ENCODE results near the gene GZMM. TPM values are rescaled to one million over a fixed set of nuclear protein-coding genes. Genes with fewer than 3 reads are reported as not detected.

The GZMM gene
- total and polyA plus RNA-seq, 2 experiments from 2014 or later = not detected

DNA sequence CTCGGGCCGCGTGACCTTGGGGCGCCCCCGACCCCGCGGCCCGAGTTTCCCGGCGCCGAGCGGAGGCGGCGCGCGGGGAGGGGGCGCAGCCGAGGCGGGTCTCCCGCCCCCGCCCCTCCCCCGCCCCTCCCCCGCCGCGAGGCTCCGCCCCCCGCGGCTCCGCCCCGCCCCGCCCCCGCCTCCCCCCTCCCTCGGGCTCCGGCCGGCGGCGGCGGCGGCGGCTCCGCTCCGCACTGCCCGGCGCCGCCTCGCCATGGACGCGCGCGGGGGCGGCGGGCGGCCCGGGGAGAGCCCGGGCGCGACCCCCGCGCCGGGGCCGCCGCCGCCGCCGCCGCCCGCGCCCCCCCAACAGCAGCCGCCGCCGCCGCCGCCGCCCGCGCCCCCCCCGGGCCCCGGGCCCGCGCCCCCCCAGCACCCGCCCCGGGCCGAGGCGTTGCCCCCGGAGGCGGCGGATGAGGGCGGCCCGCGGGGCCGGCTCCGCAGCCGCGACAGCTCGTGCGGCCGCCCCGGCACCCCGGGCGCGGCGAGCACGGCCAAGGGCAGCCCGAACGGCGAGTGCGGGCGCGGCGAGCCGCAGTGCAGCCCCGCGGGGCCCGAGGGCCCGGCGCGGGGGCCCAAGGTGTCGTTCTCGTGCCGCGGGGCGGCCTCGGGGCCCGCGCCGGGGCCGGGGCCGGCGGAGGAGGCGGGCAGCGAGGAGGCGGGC lies 46.0 kb downstream of the GZMM start, which contains the start of gene HCN2:
Gene HCN2, plus strand, starts transcription at position 189 of the 703 bp plus-strand sequence. Its CDS starts 65 bp downstream, at position 254.
- Histone ChIP-seq H3K4me1 (ENCODE audit: insufficient read depth) (no peaks in the 10 kb centered on the region), H3K9me2 (replicated peaks; ENCODE audit: insufficient read depth) (no peaks in the 10 kb centered on the region), H3K9me3 (ENCODE audit: low read depth) (no peaks in the 10 kb centered on the region), H3K79me2 (no peaks in the 10 kb centered on the region), H3K4me3 (no peak within 1 kb of the TSS), H3K4me2 (peak within 1 kb of the TSS; percentile 77), H3K27me3 (peaks cover 38% of the 10 kb centered on the region), H3K27ac (no peak within 1 kb of the TSS), H2AFZ (no peak within 1 kb of the TSS), H4K20me1 (ENCODE audit: insufficient read depth, poor library complexity, severe bottlenecking) (no peaks in the 10 kb centered on the region), H3K36me3 (replicated peaks; ENCODE audit: insufficient read depth, low read depth) (no peaks in the 10 kb centered on the region)
- TF ChIP-seq EZH2 (IDR thresholded peaks at IDR 0.05; ENCODE audit: borderline replicate concordance) = no peak
- TF ChIP-seq, protein P1, sequence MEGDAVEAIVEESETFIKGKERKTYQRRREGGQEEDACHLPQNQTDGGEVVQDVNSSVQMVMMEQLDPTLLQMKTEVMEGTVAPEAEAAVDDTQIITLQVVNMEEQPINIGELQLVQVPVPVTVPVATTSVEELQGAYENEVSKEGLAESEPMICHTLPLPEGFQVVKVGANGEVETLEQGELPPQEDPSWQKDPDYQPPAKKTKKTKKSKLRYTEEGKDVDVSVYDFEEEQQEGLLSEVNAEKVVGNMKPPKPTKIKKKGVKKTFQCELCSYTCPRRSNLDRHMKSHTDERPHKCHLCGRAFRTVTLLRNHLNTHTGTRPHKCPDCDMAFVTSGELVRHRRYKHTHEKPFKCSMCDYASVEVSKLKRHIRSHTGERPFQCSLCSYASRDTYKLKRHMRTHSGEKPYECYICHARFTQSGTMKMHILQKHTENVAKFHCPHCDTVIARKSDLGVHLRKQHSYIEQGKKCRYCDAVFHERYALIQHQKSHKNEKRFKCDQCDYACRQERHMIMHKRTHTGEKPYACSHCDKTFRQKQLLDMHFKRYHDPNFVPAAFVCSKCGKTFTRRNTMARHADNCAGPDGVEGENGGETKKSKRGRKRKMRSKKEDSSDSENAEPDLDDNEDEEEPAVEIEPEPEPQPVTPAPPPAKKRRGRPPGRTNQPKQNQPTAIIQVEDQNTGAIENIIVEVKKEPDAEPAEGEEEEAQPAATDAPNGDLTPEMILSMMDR (IDR thresholded peaks at IDR 0.05; ENCODE audit: poor library complexity) = no peak
- no peak for TF ChIP-seq EZH2phosphoT487 (IDR thresholded peaks at IDR 0.05; ENCODE audit: low read depth, severe bottlenecking, unreplicated experiment)
- no peak for DNase-seq (ENCODE audit: low spot score)
- WGBS (ENCODE audit: low lambda C conversion rate, missing lambda C conversion rate) = 0% methylated on average over 5 of the region's 132 CpGs

DNA sequence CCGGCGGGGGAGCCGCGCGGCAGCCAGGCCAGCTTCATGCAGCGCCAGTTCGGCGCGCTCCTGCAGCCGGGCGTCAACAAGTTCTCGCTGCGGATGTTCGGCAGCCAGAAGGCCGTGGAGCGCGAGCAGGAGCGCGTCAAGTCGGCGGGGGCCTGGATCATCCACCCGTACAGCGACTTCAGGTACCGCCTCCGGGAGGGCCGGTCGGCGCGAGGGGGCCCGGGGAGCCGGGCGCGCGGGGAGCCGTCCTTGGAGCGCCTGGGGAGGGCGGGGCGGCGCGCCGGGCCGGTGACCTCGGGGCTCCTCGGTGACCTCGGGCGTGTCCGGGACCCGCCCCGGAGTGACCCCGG lies 46.5 kb downstream of the GZMM start:
- TF ChIP-seq EZH2phosphoT487 (IDR thresholded peaks at IDR 0.05; ENCODE audit: low read depth, severe bottlenecking, unreplicated experiment) (no peak), EZH2 (IDR thresholded peaks at IDR 0.05; ENCODE audit: borderline replicate concordance) (no peak)
- TF ChIP-seq, protein P1 (IDR thresholded peaks at IDR 0.05; ENCODE audit: poor library complexity) = no peak
- DNase-seq (ENCODE audit: low spot score) = peak; percentile 56
- no peaks in the 10 kb centered on the region for H3K79me2 ChIP-seq
- no peak overlapping the region for H2AFZ ChIP-seq
- no peaks in the 10 kb centered on the region for H3K4me1 ChIP-seq (ENCODE audit: insufficient read depth)
- H3K9me2 ChIP-seq (replicated peaks; ENCODE audit: insufficient read depth) = no peaks in the 10 kb centered on the region
- H3K4me3 ChIP-seq = no peak overlapping the region
- H3K4me2 ChIP-seq = peak overlapping the region; percentile 76
- peaks cover 38% of the 10 kb centered on the region for H3K27me3 ChIP-seq
- H3K27ac ChIP-seq = no peak overlapping the region
- no peaks in the 10 kb centered on the region for H4K20me1 ChIP-seq (ENCODE audit: insufficient read depth, poor library complexity, severe bottlenecking)
- H3K36me3 ChIP-seq (replicated peaks; ENCODE audit: insufficient read depth, low read depth) = no peaks in the 10 kb centered on the region
- H3K9me3 ChIP-seq (ENCODE audit: low read depth) = no peaks in the 10 kb centered on the region
- WGBS (ENCODE audit: low lambda C conversion rate, missing lambda C conversion rate) = 0% methylated on average over 4 of the region's 50 CpGs

DNA sequence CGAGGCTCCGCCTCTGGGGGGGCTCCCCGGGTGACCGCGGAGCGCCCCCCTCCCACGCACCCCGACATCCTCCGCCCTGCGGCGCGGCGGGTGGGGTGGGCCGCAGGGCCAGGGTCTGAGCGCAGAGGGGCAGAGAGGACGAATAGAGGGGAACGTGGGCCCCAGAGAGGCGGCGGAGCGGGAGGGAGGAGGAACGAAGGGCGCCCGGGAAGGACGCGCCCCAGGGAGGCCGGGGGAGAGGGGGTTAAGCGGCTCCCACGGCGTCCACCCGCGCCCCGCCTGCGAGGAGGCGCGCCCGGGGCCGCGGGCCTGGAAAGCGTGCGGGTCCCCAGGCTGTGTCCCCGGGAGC lies 46.9 kb downstream of the GZMM start:
- Histone ChIP-seq H3K27me3 (peaks cover 38% of the 10 kb centered on the region), H3K4me3 (no peak overlapping the region), H4K20me1 (ENCODE audit: insufficient read depth, poor library complexity, severe bottlenecking) (no peaks in the 10 kb centered on the region), H3K4me1 (ENCODE audit: insufficient read depth) (no peaks in the 10 kb centered on the region), H3K79me2 (no peaks in the 10 kb centered on the region), H3K4me2 (peak overlapping the region; percentile 76), H2AFZ (no peak overlapping the region), H3K9me2 (replicated peaks; ENCODE audit: insufficient read depth) (no peaks in the 10 kb centered on the region), H3K27ac (no peak overlapping the region), H3K9me3 (ENCODE audit: low read depth) (no peaks in the 10 kb centered on the region), H3K36me3 (replicated peaks; ENCODE audit: insufficient read depth, low read depth) (no peaks in the 10 kb centered on the region)
- DNase-seq (ENCODE audit: low spot score) = no peak
- 36% methylated on average over 8 of the region's 41 CpGs for WGBS (ENCODE audit: low lambda C conversion rate, missing lambda C conversion rate)
- peak; percentile 64 for TF ChIP-seq EZH2 (IDR thresholded peaks at IDR 0.05; ENCODE audit: borderline replicate concordance)
- TF ChIP-seq, protein P1 (IDR thresholded peaks at IDR 0.05; ENCODE audit: poor library complexity) = no peak
